Thyroid gland (tissue), 4 donors: Measurements from ENCODE around the gene ZNF200.

Experiments used
- POLR2A ChIP-seq, 2 donors: fragments of 450-650 bp; IDR thresholded peaks; one replicate each; pipeline ENCODE4 v1.6.1; 2017; ENCODE audit warnings: antibody characterized with exemption in 2 of 2, mild to moderate bottlenecking in 2 of 2, moderate library complexity in 1 of 2
- TF ChIP-seq, protein P1 (sequence below), 6 experiments: fragments of 200-600 bp in 3 of 6; fragments of 450-650 bp in 3 of 6; sonication (generic) in 3 of 6; IDR thresholded peaks; one replicate each; pipeline ENCODE4 v1.5.1; 2016 to 2019; ENCODE audit warnings: antibody characterized with exemption in 6 of 6, mild to moderate bottlenecking in 2 of 6, inconsistent platforms in 1 of 6, moderate library complexity in 1 of 6

DNA sequence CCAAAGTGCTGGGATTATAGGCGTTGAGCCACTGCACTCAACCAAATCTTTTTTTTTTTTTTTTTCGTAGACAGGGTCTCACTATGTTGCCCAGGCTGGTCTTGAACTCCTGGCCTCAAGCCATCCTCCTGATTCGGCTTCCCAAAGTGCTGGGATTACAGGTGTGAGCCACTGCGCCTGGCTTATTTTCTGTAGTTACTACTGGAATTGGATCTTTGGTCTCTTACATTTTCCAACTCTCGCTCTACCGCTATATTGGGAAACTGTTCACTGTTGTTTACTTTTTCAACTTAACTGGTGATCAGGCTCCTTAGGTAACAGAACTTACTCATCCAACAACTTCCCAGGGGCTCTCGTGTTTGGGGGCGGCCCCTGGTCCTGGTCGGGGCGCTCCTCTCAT, 14.1 kb downstream of the ZNF200 start:
- TF ChIP-seq, protein P1, sequence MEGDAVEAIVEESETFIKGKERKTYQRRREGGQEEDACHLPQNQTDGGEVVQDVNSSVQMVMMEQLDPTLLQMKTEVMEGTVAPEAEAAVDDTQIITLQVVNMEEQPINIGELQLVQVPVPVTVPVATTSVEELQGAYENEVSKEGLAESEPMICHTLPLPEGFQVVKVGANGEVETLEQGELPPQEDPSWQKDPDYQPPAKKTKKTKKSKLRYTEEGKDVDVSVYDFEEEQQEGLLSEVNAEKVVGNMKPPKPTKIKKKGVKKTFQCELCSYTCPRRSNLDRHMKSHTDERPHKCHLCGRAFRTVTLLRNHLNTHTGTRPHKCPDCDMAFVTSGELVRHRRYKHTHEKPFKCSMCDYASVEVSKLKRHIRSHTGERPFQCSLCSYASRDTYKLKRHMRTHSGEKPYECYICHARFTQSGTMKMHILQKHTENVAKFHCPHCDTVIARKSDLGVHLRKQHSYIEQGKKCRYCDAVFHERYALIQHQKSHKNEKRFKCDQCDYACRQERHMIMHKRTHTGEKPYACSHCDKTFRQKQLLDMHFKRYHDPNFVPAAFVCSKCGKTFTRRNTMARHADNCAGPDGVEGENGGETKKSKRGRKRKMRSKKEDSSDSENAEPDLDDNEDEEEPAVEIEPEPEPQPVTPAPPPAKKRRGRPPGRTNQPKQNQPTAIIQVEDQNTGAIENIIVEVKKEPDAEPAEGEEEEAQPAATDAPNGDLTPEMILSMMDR (IDR thresholded peaks at IDR 0.05) = no peak
- TF ChIP-seq POLR2A (IDR thresholded peaks at IDR 0.05) = no peak
